Measurements from ENCODE around the gene MEF2D. TPM values are rescaled to one million over a fixed set of nuclear protein-coding genes. Genes with fewer than 3 reads are reported as not detected.

MEF2D gene
- total RNA-seq, 1 donor from 2014 or later, result 60.8 TPM

GRCh38 chr1:156496211-156496761 lies 4.3 kb downstream of the MEF2D start:
- no peaks in the 10 kb centered on the region for H3K27me3 ChIP-seq
- DNase-seq (peak; percentile 58), ATAC-seq (no peak)
- H3K4me1 ChIP-seq, result peaks cover 76% of the 10 kb centered on the region
- peaks cover 7% of the 10 kb centered on the region for H3K36me3 ChIP-seq
- TF ChIP-seq, protein P1, sequence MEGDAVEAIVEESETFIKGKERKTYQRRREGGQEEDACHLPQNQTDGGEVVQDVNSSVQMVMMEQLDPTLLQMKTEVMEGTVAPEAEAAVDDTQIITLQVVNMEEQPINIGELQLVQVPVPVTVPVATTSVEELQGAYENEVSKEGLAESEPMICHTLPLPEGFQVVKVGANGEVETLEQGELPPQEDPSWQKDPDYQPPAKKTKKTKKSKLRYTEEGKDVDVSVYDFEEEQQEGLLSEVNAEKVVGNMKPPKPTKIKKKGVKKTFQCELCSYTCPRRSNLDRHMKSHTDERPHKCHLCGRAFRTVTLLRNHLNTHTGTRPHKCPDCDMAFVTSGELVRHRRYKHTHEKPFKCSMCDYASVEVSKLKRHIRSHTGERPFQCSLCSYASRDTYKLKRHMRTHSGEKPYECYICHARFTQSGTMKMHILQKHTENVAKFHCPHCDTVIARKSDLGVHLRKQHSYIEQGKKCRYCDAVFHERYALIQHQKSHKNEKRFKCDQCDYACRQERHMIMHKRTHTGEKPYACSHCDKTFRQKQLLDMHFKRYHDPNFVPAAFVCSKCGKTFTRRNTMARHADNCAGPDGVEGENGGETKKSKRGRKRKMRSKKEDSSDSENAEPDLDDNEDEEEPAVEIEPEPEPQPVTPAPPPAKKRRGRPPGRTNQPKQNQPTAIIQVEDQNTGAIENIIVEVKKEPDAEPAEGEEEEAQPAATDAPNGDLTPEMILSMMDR (IDR thresholded peaks at IDR 0.05), result no peak
- intact Hi-C loops (cut with DNase I), result no loop called here
- no peaks in the 10 kb centered on the region for H3K9me3 ChIP-seq
- peak overlapping the region; percentile 6 for H3K4me3 ChIP-seq
- H3K27ac ChIP-seq, result peak overlapping the region; percentile 36

GRCh38 chr1:156495401-156496140 lies 5.0 kb downstream of the MEF2D start:
- H3K27ac ChIP-seq, result peak overlapping the region; percentile 36
- intact Hi-C loops (cut with DNase I), result no loop called here
- TF ChIP-seq, protein P1 (IDR thresholded peaks at IDR 0.05), result no peak
- peaks cover 7% of the 10 kb centered on the region for H3K36me3 ChIP-seq
- DNase-seq, result no peak
- H3K4me3 ChIP-seq, result peak overlapping the region; percentile 6
- ATAC-seq, result no peak
- H3K9me3 ChIP-seq, result no peaks in the 10 kb centered on the region
- H3K4me1 ChIP-seq, result peaks cover 83% of the 10 kb centered on the region
- H3K27me3 ChIP-seq, result no peaks in the 10 kb centered on the region

DNA sequence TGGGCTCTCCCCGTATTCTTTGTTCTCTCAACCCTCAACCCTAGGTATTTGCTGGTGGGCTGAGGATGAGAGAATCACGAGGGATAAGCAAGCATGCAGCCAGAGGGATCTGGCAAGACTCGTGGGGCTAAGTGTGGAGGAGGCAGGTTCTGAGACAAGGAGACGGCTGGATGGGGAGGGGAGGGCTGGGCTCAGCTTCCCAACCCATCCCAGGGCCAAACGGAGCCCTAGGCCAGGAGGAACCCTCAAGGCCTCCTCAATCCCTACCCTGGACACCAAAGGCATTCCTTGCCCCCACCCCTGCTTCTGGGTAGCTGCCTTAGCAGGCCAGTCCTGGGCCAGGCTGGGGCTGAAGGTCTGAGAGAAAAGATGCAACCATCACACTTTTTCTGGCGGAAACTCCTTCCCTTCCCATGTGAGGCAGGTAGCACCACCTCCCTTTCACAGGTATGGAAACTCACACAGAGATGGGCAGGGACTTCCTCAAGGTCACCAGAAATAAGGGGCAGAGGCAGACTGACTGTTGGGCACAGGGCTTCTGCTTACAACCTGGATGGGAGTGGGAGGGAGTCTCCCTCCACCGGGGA lies 6.2 kb downstream of the MEF2D start:
- Histone ChIP-seq H3K9me3 (no peaks in the 10 kb centered on the region), H3K4me1 (peaks cover 95% of the 10 kb centered on the region), H3K27me3 (no peaks in the 10 kb centered on the region), H3K4me3 (no peak overlapping the region), H3K36me3 (peaks cover 7% of the 10 kb centered on the region), H3K27ac (peak overlapping the region; percentile 36)
- DNase-seq (no peak), ATAC-seq (no peak)
- TF ChIP-seq, protein P1 (IDR thresholded peaks at IDR 0.05), result no peak
- intact Hi-C loops (cut with DNase I), result no loop called here

- intact Hi-C loops (cut with DNase I), result no loop called here
- Histone ChIP-seq H3K27ac (no peak overlapping the region), H3K4me1 (peaks cover 100% of the 10 kb centered on the region), H3K9me3 (no peaks in the 10 kb centered on the region), H3K27me3 (no peaks in the 10 kb centered on the region), H3K4me3 (no peak overlapping the region), H3K36me3 (peaks cover 7% of the 10 kb centered on the region)
- ATAC-seq (no peak), DNase-seq (no peak)
- TF ChIP-seq, protein P1 (IDR thresholded peaks at IDR 0.05), result no peak
Measured at GRCh38 chr1:156493742-156494141, 6.8 kb downstream of the MEF2D start.

DNA sequence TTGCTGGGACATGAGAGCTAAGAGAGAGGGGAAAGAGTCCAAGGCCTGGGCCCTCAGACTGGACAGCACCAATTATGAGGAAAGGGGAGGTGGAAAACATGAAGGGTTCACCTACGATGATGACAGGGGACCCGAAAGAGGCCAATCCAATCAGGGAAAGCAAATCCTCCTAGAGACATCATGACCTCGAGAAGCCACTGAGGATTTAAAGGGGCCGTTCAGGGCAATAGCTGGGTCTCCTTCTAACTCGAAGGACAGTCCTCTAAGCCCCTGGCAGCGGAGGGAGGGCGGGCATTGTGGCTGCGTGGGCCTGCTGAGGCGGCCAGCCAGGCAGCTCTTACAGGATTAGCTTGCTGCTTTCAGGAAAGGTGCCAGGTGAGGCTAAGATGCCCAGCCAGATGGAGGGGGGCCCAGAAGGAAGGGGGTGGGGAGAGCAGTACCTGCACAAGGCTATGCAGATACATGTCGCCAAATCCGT lies 7.4 kb downstream of the MEF2D start:
- DNase-seq (peak; percentile 65), ATAC-seq (peak; percentile 5)
- TF ChIP-seq, protein P1 (IDR thresholded peaks at IDR 0.05), result no peak
- Histone ChIP-seq H3K4me3 (no peak overlapping the region), H3K27ac (no peak overlapping the region), H3K27me3 (no peaks in the 10 kb centered on the region), H3K4me1 (peaks cover 100% of the 10 kb centered on the region), H3K9me3 (no peaks in the 10 kb centered on the region), H3K36me3 (peaks cover 7% of the 10 kb centered on the region)
- intact Hi-C loops (cut with DNase I), result no loop called here
